Measurements from ENCODE around the gene FAM3C. TPM values are rescaled to one million over a fixed set of nuclear protein-coding genes. Genes with fewer than 3 reads are reported as not detected.

The FAM3C gene
- polyA plus RNA-seq, 2 donors = 21.3 to 27.8 TPM

DNA sequence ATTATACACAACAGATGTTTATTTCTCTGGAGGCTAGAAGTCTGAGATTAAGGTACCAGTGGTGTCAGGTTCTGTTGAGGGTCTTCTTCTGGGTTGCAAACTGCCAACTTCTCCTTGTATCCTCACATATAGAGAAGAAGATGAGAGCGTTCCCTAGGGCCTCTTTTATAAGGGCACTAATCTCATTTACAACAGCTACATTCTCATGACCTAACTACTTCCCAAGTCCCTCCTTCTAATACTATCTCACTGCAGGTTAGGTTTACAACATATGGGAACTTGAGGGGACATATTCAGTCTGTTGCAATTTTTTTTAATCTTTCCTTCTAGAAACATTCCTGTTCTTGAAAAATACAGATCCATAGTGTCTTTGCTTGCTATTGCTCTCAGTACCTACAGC, 18.3 kb upstream of the FAM3C start:
- Histone ChIP-seq H3K27ac (ENCODE audit: low read depth in 2 of 2, low read length in 1 of 2) (no peak overlapping the region), H3K4me1 (ENCODE audit: control insufficient read depth in 2 of 2, insufficient read depth in 2 of 2, low read length in 1 of 2) (no peaks in the 10 kb centered on the region), H3K9me3 (ENCODE audit: control insufficient read depth in 2 of 2, insufficient read depth in 1 of 2, low read depth in 1 of 2, low read length in 1 of 2) (no peaks in the 10 kb centered on the region), H3K4me3 (ENCODE audit: low read depth in 1 of 2, low read length in 2 of 2) (no peak overlapping the region), H3K27me3 (ENCODE audit: control insufficient read depth in 1 of 2, insufficient read depth in 2 of 2, low read length in 2 of 2) (no peaks in the 10 kb centered on the region), H3K36me3 (ENCODE audit: control insufficient read depth in 2 of 2, insufficient read depth in 2 of 2, low read length in 1 of 2) (no peaks in the 10 kb centered on the region)
- WGBS, 2 donors = 85 to 100% methylated on average over 1 of the region's 1 CpG

DNA sequence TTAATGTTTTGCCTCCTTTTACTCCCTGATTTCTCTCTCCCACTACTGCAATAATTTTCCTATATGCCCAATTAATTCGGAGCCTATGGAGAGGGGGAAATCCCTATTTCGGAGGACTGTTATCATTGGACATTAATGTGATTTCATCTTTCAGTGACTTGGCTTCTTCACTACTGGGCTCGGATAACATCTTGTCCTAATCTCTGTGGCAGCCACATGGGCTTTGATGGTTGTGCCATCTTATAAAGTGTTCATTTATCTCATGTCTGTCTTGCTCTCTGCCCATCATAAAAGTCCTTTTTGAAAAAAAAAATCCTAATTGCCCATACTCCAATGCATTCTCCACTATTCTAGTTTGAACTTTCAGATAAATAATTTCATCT, 15.5 kb upstream of the FAM3C start:
- H3K27me3 ChIP-seq (ENCODE audit: control insufficient read depth in 1 of 2, insufficient read depth in 2 of 2, low read length in 2 of 2) = no peaks in the 10 kb centered on the region
- H3K27ac ChIP-seq (ENCODE audit: low read depth in 2 of 2, low read length in 1 of 2) = no peak overlapping the region
- no peak overlapping the region for H3K4me3 ChIP-seq (ENCODE audit: low read depth in 1 of 2, low read length in 2 of 2)
- no peaks in the 10 kb centered on the region for H3K4me1 ChIP-seq (ENCODE audit: control insufficient read depth in 2 of 2, insufficient read depth in 2 of 2, low read length in 1 of 2)
- H3K9me3 ChIP-seq (ENCODE audit: control insufficient read depth in 2 of 2, insufficient read depth in 1 of 2, low read depth in 1 of 2, low read length in 1 of 2) = no peaks in the 10 kb centered on the region
- H3K36me3 ChIP-seq (ENCODE audit: control insufficient read depth in 2 of 2, insufficient read depth in 2 of 2, low read length in 1 of 2) = no peaks in the 10 kb centered on the region
- 81 to 85% methylated on average over 3 of the region's 3 CpGs for WGBS, 2 donors

DNA sequence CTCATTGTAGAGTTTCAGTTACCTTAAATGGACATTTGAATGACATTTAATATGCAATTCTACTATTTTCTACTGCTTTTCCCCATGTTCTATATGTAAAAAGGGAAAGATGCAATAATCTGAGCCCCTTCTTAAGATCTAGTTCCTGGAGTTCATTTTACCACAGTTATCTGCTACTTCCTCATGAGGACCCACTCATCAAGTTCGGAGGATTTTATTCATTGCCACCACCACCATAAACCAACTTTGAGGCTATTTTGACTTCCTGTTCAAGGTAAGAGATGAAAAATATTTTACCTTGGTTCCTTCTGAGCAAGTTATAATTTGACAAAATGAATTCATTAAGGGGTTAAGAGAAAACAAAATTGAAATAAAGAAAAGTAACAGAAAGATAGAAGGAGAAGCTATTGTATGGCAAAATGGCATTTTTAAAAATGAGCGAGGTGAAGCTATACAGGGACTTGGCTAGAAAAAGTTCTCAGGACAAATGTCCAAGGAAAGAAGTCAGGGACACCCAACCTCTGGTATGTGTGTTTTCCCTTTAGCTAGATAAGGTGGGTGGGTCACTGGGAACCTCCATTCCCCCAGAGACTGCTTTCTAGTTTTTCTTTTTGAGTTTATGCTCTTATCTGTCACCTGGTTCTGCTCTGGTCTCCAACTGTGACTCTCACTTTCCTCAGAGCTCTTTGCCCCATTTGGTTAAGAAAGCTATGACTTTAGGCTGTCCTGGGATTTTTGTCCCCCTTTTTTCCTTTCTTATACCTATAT, 14.9 kb upstream of the FAM3C start:
- Histone ChIP-seq H3K4me1 (ENCODE audit: control insufficient read depth in 2 of 2, insufficient read depth in 2 of 2, low read length in 1 of 2) (no peaks in the 10 kb centered on the region), H3K36me3 (ENCODE audit: control insufficient read depth in 2 of 2, insufficient read depth in 2 of 2, low read length in 1 of 2) (no peaks in the 10 kb centered on the region), H3K4me3 (ENCODE audit: low read depth in 1 of 2, low read length in 2 of 2) (no peak overlapping the region), H3K27me3 (ENCODE audit: control insufficient read depth in 1 of 2, insufficient read depth in 2 of 2, low read length in 2 of 2) (no peaks in the 10 kb centered on the region), H3K27ac (ENCODE audit: low read depth in 2 of 2, low read length in 1 of 2) (no peak overlapping the region), H3K9me3 (ENCODE audit: control insufficient read depth in 2 of 2, insufficient read depth in 1 of 2, low read depth in 1 of 2, low read length in 1 of 2) (no peaks in the 10 kb centered on the region)
- 86 to 88% methylated on average over 2 of the region's 2 CpGs for whole genome bisulfite sequencing, 2 donors

GRCh38 chr7:121406944-121407343, 10.8 kb upstream of the FAM3C start:
- Histone ChIP-seq H3K27me3 (ENCODE audit: control insufficient read depth in 1 of 2, insufficient read depth in 2 of 2, low read length in 2 of 2) (no peaks in the 10 kb centered on the region), H3K4me3 (ENCODE audit: low read depth in 1 of 2, low read length in 2 of 2) (no peak overlapping the region), H3K9me3 (ENCODE audit: control insufficient read depth in 2 of 2, insufficient read depth in 1 of 2, low read depth in 1 of 2, low read length in 1 of 2) (no peaks in the 10 kb centered on the region), H3K4me1 (ENCODE audit: control insufficient read depth in 2 of 2, insufficient read depth in 2 of 2, low read length in 1 of 2) (no peaks in the 10 kb centered on the region), H3K36me3 (ENCODE audit: control insufficient read depth in 2 of 2, insufficient read depth in 2 of 2, low read length in 1 of 2) (no peaks in the 10 kb centered on the region), H3K27ac (ENCODE audit: low read depth in 2 of 2, low read length in 1 of 2) (no peak overlapping the region)
- WGBS, 2 donors = 86 to 87% methylated on average over 2 of the region's 2 CpGs

GRCh38 chr7:121406461-121406860, 10.4 kb upstream of the FAM3C start:
- H3K4me3 ChIP-seq (ENCODE audit: low read depth in 1 of 2, low read length in 2 of 2) = no peak overlapping the region
- WGBS, 2 donors = 87 to 94% methylated on average over 5 of the region's 5 CpGs

GRCh38 chr7:121404348-121404747, 8.2 kb upstream of the FAM3C start:
- 89 to 97% methylated on average over 2 of the region's 2 CpGs for WGBS, 2 donors
- Histone ChIP-seq H3K4me1 (ENCODE audit: control insufficient read depth in 2 of 2, insufficient read depth in 2 of 2, low read length in 1 of 2) (no peaks in the 10 kb centered on the region), H3K27ac (ENCODE audit: low read depth in 2 of 2, low read length in 1 of 2) (no peak overlapping the region)

More at GRCh38 chr7:121406461-121406860, 10.4 kb upstream of the FAM3C start:
- no peaks in the 10 kb centered on the region for H3K27me3 ChIP-seq (ENCODE audit: control insufficient read depth in 1 of 2, insufficient read depth in 2 of 2, low read length in 2 of 2)
- no peaks in the 10 kb centered on the region for H3K4me1 ChIP-seq (ENCODE audit: control insufficient read depth in 2 of 2, insufficient read depth in 2 of 2, low read length in 1 of 2)
- no peak overlapping the region for H3K27ac ChIP-seq (ENCODE audit: low read depth in 2 of 2, low read length in 1 of 2)
- H3K9me3 ChIP-seq (ENCODE audit: control insufficient read depth in 2 of 2, insufficient read depth in 1 of 2, low read depth in 1 of 2, low read length in 1 of 2) = no peaks in the 10 kb centered on the region
- H3K36me3 ChIP-seq (ENCODE audit: control insufficient read depth in 2 of 2, insufficient read depth in 2 of 2, low read length in 1 of 2) = no peaks in the 10 kb centered on the region

DNA sequence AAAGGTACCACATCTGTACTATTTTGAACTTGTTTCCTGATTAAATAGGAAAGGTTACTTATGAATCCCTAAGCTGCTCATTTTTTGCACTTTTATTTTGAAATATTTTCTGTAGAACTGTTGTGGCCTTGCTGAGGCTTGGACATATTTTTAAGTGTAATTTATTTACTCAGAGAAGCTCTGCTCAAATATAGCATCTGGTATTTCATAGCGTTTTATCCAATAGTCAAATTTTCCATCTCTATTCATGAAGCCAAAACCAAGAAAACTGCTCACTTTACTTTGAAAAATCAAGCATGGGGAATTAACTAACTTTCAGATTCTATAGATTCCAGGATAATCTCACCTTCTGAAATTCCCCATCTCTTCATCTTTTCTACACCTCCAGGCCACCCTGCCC, 6.6 kb upstream of the FAM3C start:
- Histone ChIP-seq H3K4me1 (ENCODE audit: control insufficient read depth in 2 of 2, insufficient read depth in 2 of 2, low read length in 1 of 2) (no peaks in the 10 kb centered on the region), H3K9me3 (ENCODE audit: control insufficient read depth in 2 of 2, insufficient read depth in 1 of 2, low read depth in 1 of 2, low read length in 1 of 2) (no peaks in the 10 kb centered on the region), H3K27me3 (ENCODE audit: control insufficient read depth in 1 of 2, insufficient read depth in 2 of 2, low read length in 2 of 2) (no peaks in the 10 kb centered on the region), H3K36me3 (ENCODE audit: control insufficient read depth in 2 of 2, insufficient read depth in 2 of 2, low read length in 1 of 2) (no peaks in the 10 kb centered on the region), H3K4me3 (ENCODE audit: low read depth in 1 of 2, low read length in 2 of 2) (no peak overlapping the region), H3K27ac (ENCODE audit: low read depth in 2 of 2, low read length in 1 of 2) (no peak overlapping the region)
- 43 to 47% methylated on average over 1 of the region's 1 CpG for WGBS, 2 donors

More at GRCh38 chr7:121404348-121404747, 8.2 kb upstream of the FAM3C start:
- no peak overlapping the region for H3K4me3 ChIP-seq (ENCODE audit: low read depth in 1 of 2, low read length in 2 of 2)
- H3K36me3 ChIP-seq (ENCODE audit: control insufficient read depth in 2 of 2, insufficient read depth in 2 of 2, low read length in 1 of 2) = no peaks in the 10 kb centered on the region
- no peaks in the 10 kb centered on the region for H3K9me3 ChIP-seq (ENCODE audit: control insufficient read depth in 2 of 2, insufficient read depth in 1 of 2, low read depth in 1 of 2, low read length in 1 of 2)
- H3K27me3 ChIP-seq (ENCODE audit: control insufficient read depth in 1 of 2, insufficient read depth in 2 of 2, low read length in 2 of 2) = no peaks in the 10 kb centered on the region

- H3K27me3 ChIP-seq (ENCODE audit: control insufficient read depth in 1 of 2, insufficient read depth in 2 of 2, low read length in 2 of 2) = no peaks in the 10 kb centered on the region
- no peak overlapping the region for H3K27ac ChIP-seq (ENCODE audit: low read depth in 2 of 2, low read length in 1 of 2)
- no peaks in the 10 kb centered on the region for H3K9me3 ChIP-seq (ENCODE audit: control insufficient read depth in 2 of 2, insufficient read depth in 1 of 2, low read depth in 1 of 2, low read length in 1 of 2)
- H3K4me3 ChIP-seq (ENCODE audit: low read depth in 1 of 2, low read length in 2 of 2) = no peak overlapping the region
- no peaks in the 10 kb centered on the region for H3K4me1 ChIP-seq (ENCODE audit: control insufficient read depth in 2 of 2, insufficient read depth in 2 of 2, low read length in 1 of 2)
- no peaks in the 10 kb centered on the region for H3K36me3 ChIP-seq (ENCODE audit: control insufficient read depth in 2 of 2, insufficient read depth in 2 of 2, low read length in 1 of 2)
- WGBS, 2 donors = 78 to 79% methylated on average over 3 of the region's 3 CpGs
These were observed 5.8 kb upstream of the FAM3C start for GRCh38 chr7:121401896-121402295.

DNA sequence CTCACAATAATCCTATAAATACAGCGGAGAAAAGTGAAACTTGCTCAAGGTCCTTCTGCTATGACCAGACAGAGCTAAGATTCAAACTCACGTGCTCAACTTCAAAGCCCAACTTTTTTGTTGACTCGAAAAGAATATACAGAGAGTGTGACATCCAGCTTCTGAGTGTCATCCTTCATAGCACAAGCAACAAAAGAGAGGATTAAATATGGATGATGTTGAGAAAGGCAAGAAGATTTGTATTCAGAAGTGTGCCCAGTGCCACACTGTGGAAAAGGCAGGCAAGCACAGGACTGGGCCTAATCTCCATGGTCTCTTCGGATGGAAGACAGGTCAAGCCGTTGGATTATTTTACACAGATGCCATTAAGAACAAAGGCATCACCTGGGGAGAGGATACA, 2.1 kb upstream of the FAM3C start:
- WGBS, 2 donors = 57 to 76% methylated on average over 5 of the region's 5 CpGs
- H3K27ac ChIP-seq (ENCODE audit: low read depth in 2 of 2, low read length in 1 of 2) = no peak overlapping the region
- no peaks in the 10 kb centered on the region for H3K9me3 ChIP-seq (ENCODE audit: control insufficient read depth in 2 of 2, insufficient read depth in 1 of 2, low read depth in 1 of 2, low read length in 1 of 2)
- no peak overlapping the region for H3K4me3 ChIP-seq (ENCODE audit: low read depth in 1 of 2, low read length in 2 of 2)
- H3K27me3 ChIP-seq (ENCODE audit: control insufficient read depth in 1 of 2, insufficient read depth in 2 of 2, low read length in 2 of 2) = no peaks in the 10 kb centered on the region
- no peaks in the 10 kb centered on the region for H3K4me1 ChIP-seq (ENCODE audit: control insufficient read depth in 2 of 2, insufficient read depth in 2 of 2, low read length in 1 of 2)
- no peaks in the 10 kb centered on the region for H3K36me3 ChIP-seq (ENCODE audit: control insufficient read depth in 2 of 2, insufficient read depth in 2 of 2, low read length in 1 of 2)

DNA sequence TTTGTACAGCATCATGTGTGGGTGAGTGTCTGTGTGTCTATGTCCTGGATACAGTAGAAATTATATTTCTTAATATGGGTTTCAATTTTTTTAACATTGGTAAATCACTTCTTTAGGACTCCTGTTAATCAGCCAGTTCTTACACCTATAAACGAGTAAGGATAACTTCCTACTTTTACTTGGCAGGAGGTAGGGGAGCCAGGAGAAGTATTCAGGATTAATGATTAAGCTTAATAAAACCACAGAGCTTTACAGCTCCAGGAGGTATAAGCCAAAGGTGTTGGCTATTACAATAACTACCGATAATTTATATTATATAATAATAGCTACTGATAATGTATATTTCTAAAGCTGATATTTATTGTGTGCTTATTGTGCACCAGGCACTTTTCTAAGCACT, 1.7 kb upstream of the FAM3C start:
- WGBS, 2 donors = 58 to 64% methylated on average over 2 of the region's 2 CpGs
- H3K9me3 ChIP-seq (ENCODE audit: control insufficient read depth in 2 of 2, insufficient read depth in 1 of 2, low read depth in 1 of 2, low read length in 1 of 2) = no peaks in the 10 kb centered on the region
- H3K27ac ChIP-seq (ENCODE audit: low read depth in 2 of 2, low read length in 1 of 2) = no peak overlapping the region
- no peaks in the 10 kb centered on the region for H3K36me3 ChIP-seq (ENCODE audit: control insufficient read depth in 2 of 2, insufficient read depth in 2 of 2, low read length in 1 of 2)
- no peaks in the 10 kb centered on the region for H3K27me3 ChIP-seq (ENCODE audit: control insufficient read depth in 1 of 2, insufficient read depth in 2 of 2, low read length in 2 of 2)
- H3K4me3 ChIP-seq (ENCODE audit: low read depth in 1 of 2, low read length in 2 of 2) = no peak overlapping the region
- H3K4me1 ChIP-seq (ENCODE audit: control insufficient read depth in 2 of 2, insufficient read depth in 2 of 2, low read length in 1 of 2) = no peaks in the 10 kb centered on the region
